ENCODE measurements around the gene SERINC5. TPM values are rescaled to one million over a fixed set of nuclear protein-coding genes. Genes with fewer than 3 reads are reported as not detected.

Gene SERINC5
- total RNA-seq, 1 donor from 2014 or later = 30.6 TPM

DNA sequence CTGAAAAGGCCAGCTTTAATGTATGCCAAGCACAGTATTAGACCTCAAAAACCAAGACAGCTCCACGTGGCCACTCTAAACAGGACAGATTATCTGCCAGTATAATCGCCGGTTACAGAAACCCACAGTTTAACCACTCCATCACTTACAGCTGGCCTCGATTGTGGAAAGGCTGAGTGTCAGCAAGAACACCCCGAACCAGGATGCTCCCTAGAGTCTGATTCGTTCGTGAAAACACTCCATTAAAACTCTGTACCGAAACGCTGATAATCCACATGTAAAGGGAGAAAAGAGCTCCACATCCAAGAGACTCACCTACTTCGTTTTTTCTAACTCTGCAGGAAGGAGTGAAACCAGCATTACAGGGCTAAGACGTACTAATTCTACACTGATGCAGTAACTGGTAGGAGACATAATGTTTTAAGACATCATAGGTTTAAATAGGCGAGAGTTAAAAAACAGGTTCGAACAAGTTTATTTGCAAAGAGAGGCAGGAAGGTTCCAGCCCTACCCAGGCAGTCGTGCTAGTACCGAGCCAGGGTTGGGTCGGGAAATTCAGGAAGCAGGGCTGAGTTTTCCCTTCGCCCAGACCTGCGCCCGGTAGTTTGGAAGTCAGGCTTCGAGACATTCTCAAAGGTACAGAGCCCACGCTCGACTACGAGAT lies 949 bp downstream of the SERINC5 start:
- DNase-seq = peak; percentile 57

- DNase-seq = no peak
Observed at GRCh38 chr5:80251636-80252035, 4.2 kb downstream of the SERINC5 start.

DNA sequence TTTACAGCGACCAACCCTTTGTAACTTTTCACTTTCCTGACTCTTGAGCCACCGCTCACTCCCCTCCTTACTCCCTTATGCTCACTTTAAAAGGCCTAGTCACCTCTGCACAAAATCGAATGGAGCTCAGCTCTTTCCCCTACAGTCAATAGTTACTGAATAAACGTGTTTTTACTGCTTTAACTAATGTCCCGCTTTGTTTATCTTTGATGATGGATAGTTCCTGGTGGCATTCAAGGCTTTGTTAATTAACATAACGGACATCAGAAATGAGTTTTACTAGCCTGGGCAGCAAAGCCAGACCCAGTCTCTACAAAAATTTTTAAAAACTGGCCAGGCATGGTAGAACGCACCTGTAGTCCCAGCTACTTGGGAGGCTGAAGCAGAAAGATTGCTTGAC lies 5.0 kb downstream of the SERINC5 start:
- DNase-seq = no peak

DNA sequence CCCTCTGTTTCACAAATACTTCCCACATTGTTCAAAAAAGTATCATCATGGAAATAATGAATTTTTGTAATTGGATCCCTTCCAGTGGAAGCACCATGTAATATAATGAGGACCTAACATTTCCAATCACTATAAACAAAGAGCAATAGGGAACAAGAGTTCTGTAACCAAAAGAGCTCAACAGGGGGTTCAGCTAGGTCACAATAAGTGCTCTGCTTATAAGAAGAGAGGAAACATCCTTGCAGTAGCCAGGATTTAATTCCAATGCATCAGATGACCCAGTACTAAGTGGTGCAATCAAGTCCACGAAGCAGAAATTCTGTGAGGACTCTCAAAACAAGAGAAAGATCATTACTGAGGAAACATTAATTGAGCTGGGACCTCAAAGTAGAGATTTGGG lies 5.9 kb downstream of the SERINC5 start:
- DNase-seq = no peak

DNA sequence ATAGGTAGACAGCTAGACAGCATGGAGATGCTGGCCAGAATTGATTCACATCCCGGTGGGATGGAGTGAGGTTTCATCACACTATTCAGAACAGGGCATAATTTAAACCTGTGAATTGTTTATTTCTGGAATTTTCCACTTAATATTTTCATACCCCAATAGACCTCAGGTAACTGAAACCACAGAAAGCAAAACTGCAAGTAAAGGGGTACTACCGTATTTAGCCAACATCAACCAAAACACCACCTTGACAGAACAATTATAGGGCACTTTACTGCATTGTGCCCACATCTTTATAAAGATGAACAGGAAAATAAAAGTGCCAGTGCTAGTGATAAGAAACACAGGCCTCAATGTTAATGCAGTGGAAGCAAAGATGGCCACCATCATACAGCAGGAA lies 7.5 kb downstream of the SERINC5 start:
- DNase-seq = no peak

GRCh38 chr5:80246995-80247729 lies 8.7 kb downstream of the SERINC5 start:
- DNase-seq = peak; percentile 53

DNA sequence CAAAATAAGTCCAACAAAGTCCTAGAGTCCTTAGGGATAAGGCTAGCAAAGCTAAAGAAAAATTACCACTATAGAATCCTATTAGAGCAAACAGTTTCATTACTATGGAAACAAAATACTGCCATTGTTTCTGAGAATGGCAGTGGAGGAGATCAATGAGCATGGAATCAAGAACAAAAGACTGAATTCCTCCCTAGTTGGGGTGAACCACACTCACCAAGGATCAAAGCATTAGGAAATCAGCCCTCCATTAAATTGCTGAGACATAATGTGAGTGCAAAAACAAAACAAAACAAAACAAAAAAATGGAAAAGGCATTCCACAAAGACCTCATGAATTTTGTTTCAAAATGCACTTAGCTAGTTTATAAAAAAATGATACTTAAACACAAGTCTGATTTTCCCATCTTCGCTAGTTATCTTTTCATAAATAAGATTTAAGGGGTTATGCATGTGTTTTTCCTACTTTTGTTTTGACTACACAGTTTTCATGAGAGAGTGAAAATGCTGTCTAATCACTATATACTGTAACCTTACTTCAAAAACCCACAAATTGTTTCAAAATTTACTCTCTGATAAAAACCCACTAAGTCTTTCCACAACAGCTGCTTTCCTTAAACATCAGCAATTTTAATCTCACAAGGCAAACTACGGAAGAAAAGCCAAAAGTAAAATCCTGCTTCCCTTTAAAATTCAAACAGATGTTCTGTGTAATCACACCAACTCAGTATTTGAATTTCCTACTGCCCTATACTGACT lies 9.7 kb downstream of the SERINC5 start:
- peak; percentile 81 for DNase-seq

- no peak for DNase-seq
Observed at GRCh38 chr5:80243567-80243966, 12.3 kb downstream of the SERINC5 start.

DNA sequence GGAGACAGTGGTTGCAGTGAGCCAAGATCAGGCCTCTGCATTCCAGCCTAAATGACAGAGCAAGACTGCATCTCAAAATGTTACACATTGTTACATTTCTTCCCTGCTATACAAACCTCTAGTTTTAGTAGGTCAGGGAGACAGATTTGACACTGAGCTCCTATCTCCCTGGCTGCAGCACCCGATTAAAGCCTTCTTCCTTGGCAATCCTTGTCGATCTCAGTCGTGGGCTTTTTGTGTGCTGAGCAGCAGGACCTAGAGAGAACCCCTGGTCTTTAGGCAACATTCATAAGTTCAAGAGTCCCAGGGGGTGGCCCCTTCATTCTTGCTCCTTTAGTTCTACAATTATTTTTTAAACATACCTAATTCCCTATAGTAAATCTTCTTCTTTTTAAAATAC lies 13.0 kb downstream of the SERINC5 start:
- no peak for DNase-seq

GRCh38 chr5:80240368-80240986 lies 15.4 kb downstream of the SERINC5 start:
- no peak for DNase-seq

- peak; percentile 79 for DNase-seq
Observed at GRCh38 chr5:80239680-80240367, 16.0 kb downstream of the SERINC5 start.

DNA sequence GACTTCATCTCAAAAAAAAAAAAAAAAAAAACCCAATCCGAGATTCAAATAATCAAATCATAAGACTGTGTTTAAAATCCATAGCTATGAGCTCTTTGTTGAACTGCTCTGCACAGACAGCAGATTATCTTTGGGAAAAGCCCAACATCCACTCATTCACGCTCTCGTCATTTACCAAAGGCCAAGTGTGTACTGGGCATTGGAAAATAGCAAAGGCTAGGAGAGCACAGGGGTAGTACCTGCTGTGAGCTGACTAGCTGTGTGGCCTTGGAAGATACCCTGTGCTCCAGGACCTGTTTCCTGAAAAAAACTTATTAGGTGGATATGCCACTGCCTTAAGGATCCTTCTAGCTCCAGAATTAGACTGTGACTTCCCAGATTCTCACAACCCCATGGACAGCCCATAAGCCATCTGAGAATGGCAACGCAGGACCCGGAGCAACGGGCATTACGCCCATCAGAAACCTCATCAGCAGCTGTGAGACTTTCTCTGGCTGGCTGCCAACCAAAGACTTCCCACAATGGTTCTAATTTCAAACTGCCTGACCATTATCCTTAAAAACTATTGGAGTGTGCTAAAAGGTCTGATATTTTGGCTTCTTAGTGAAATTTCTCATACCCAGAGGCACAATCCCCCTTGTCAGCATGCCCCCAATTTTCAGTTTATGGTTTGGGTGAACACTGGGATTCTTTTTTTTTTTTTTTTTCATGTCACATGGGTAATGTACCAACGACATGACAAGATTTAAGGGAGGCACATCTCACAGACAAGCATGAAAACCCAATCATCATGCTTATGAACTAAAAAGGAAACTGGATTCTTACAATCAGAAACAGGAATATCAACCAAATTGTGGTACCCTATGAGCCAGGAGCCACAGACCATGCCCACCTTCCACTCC lies 16.8 kb downstream of the SERINC5 start:
- peak; percentile 96 for DNase-seq

- DNase-seq = no peak
Observed at GRCh38 chr5:80238097-80238496, 17.8 kb downstream of the SERINC5 start.

DNA sequence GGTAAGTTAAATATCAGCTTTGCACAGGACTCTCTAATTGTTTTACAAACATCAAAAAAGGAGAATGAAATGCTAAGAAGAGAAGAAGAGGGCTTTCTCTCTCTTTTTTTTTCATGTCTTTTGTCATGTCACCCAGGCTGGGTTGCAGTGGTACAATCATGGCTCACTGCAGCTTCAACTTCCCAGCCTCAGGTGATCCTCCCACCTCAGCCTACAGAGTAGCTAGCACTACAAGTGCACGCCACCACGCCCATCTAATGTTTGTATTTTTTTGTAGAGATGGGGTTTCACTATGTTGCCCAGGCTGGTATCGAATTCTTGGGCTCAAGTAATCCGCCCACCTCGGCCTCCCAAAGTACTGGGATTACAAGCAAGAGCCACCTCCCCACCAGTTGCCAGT lies 18.6 kb downstream of the SERINC5 start:
- no peak for DNase-seq

GRCh38 chr5:80234116-80234948 lies 21.5 kb downstream of the SERINC5 start:
- no peak for DNase-seq

GRCh38 chr5:80231693-80232092 lies 24.2 kb downstream of the SERINC5 start:
- no peak for DNase-seq

GRCh38 chr5:80231243-80231642 lies 24.6 kb downstream of the SERINC5 start:
- DNase-seq = no peak

- no peak for DNase-seq
Observed at GRCh38 chr5:80230269-80230992, 25.4 kb downstream of the SERINC5 start.

DNA sequence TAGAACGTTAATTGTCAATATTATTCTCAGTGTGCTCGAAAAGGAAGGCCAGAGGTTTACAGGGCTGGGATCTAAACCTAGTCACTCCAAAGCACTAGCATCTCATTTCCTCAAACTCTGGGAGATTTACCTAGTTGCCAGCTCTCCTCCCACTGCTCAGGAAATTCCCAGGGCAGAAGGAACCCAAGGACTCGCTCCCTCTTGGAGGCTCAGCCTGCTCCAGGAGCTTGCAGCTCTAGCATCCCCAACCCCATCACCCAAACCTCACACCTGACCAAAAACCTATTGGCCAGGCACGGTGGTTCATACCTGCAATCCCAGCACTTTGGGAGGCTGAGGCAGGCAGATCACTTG lies 26.0 kb downstream of the SERINC5 start:
- no peak for DNase-seq
